GM10248 (cell line): ENCODE results near the gene TMEM107.

Experiments
- CTCF ChIA-PET: fragments of 300-600 bp; sonication (Branson Sonifier 250); formaldehyde crosslinking; extraction: SDS; loops from one replicate; lab custom pipeline; 2021; ENCODE audit warnings: antibody characterized with exemption; lab: Yijun Ruan, JAX
- POLR2A ChIA-PET: fragments of 350-650 bp; sonication (Branson Sonifier 250); formaldehyde crosslinking; extraction: SDS; loops from one replicate; lab custom pipeline; 2020; ENCODE audit warnings: antibody characterized with exemption; lab: Yijun Ruan, JAX
- DNase-seq: peaks from one replicate; pipeline ENCODE4 v3.0.0; 2012; ENCODE audit errors: extremely low spot score
- TF ChIP-seq, protein P1 (sequence below): IDR thresholded peaks from 2 replicates; pipeline ENCODE4 v1.5.1; 2012; ENCODE audit warnings: mild to moderate bottlenecking, low read depth; ENCODE audit errors: extremely low read depth, missing control alignments, control extremely low read depth

Gene TMEM107

DNA sequence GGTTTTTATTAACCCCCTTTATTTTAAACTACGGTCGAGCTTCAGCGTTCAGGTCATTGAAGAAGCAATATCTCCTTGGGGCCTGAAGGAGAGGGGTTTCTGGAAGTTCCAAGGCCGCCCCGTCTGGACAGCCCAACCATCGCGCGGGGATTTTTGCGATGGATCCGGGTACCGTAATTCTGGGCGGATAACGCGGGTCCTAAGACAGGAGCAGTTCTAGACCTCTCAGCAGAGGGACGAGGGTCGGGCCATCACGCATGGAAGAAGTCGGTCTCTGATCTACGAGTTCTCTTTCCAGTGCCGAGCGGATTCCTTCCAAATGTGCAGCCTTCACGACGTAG is 10.2 kb upstream of the TMEM107 start:
- DNase-seq: no peak
- TF ChIP-seq, protein P1, sequence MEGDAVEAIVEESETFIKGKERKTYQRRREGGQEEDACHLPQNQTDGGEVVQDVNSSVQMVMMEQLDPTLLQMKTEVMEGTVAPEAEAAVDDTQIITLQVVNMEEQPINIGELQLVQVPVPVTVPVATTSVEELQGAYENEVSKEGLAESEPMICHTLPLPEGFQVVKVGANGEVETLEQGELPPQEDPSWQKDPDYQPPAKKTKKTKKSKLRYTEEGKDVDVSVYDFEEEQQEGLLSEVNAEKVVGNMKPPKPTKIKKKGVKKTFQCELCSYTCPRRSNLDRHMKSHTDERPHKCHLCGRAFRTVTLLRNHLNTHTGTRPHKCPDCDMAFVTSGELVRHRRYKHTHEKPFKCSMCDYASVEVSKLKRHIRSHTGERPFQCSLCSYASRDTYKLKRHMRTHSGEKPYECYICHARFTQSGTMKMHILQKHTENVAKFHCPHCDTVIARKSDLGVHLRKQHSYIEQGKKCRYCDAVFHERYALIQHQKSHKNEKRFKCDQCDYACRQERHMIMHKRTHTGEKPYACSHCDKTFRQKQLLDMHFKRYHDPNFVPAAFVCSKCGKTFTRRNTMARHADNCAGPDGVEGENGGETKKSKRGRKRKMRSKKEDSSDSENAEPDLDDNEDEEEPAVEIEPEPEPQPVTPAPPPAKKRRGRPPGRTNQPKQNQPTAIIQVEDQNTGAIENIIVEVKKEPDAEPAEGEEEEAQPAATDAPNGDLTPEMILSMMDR: no peak
- ChIA-PET CTCF (interaction anchor here (1.0 to 4.3 kb wide), 8 partner anchors 10 to 93 kb away, joined by 3 to 30 read pairs (median 5); partner anchors contain the start of gene TMEM107), POLR2A (interaction anchor here (6.1 kb wide), 1 partner anchor 14 kb away, joined by 89 read pairs; no protein-coding TSS in a partner anchor)

DNA sequence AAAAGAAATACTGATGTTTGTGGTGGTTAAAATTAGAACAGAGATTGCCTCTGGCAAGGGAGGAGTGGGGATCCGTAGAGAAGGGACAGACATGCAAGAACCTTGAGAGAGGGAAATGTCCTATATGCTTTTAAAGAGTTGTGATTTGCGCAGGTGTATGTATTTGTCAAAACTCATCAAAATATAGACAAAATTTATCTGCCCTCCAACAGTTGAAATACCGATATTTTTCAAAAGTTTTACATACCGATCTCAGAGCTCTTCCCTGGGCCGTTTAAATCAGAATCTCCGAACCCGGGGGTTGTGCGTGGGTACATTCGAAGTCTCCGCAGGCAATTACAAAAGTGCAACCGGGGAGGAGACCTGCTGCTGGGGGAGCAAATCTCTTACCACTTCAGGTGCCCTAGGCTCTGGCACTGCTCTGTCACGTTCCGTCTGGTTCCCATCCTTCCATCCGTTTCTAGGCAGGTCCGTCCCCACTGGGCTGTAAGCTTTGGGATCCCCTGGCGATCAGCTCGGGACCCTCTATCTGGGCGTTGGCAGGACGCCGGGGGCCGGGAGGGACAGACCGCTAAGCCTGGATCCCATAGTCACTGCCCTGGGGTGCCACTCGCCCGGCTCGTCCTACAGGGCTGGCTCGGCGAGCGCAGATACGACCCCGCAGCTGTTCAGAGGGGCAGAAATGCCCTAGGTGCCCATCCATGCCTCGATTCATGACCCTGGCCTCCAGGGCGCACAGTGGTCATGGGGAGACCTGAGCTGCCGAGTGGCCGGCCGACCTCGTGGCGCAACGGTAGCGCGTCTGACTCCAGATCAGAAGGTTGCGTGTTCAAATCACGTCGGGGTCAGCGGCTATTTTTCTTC is 9.6 kb upstream of the TMEM107 start:
- CTCF ChIA-PET: interaction anchor here (1.0 to 2.7 kb wide), 8 partner anchors 10 to 93 kb away, joined by 3 to 11 read pairs (median 4); partner anchors contain the start of gene TMEM107
- POLR2A ChIA-PET: interaction anchor here (6.1 kb wide), 1 partner anchor 13 kb away, joined by 89 read pairs; no protein-coding TSS in a partner anchor
- TF ChIP-seq, protein P1: no peak
- DNase-seq: peak; percentile 76

DNA sequence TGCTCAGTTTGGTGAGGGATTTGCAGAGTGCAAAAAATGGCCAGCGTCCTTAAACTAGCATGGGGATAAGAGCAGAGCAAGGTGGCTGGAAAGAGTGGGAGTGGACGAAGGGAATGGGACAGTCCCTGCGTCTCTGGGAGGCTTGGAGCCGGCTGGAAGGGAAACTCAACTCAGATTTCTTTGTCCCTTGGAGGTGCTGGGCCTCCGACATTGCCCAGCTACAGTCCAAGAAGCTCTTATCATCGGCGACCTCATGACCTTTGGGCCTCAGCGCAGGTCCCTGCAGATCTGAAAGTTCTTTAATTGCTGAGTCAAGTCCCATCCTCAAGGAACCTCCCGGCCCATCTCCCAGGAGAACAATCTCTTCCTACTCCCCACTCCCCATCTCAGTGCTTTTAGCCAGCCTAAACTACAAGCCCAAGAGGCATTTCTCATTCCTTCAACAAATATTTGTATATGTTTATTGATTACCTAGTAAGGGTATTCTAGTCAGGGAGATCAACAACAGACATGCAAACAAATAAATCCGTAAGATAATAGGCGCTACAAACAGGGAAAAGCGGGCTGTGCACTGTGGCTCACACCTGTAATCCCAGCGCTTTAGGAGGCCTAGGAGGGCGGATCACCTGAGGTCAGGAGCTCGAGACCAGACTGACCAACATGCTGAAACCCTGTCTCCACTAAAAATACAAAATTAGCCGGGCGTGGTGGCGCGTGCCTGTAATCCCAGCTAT is 985 bp upstream of the TMEM107 start:
- CTCF ChIA-PET: interaction anchor here (1.5 to 3.6 kb wide), 5 partner anchors 9 to 40 kb away, joined by 4 to 11 read pairs (median 7); no protein-coding TSS in a partner anchor
- DNase-seq: no peak
- POLR2A ChIA-PET: interaction anchor here (0.6 to 0.9 kb wide), 2 partner anchors 20 kb away, joined by 3 to 7 read pairs; no protein-coding TSS in a partner anchor

DNA sequence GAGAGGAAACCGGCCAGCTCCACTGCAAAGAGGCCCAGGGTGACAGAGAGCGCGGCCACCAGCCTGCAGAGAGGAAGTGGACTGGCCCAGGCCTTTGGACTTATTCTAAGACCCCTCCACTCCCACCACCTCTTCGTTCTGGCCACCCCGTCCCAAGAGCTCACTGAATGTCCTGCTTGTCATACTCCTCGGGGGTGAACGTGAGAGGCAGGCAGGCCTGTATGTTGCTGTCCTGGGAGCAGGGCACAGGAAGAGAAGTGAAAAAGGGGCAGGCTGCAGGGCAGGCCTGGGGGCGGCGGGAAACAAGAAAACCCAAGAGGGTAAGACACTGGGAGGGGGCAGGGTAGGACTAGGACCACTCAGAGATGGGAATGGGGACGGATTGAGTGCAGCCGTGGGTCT is 384 bp downstream of the TMEM107 start:
- POLR2A ChIA-PET: no interaction called here
- CTCF ChIA-PET: interaction anchor here (0.9 to 3.6 kb wide), 6 partner anchors 10 to 43 kb away, joined by 3 to 11 read pairs (median 6); no protein-coding TSS in a partner anchor
- TF ChIP-seq, protein P1: no peak
- no peak for DNase-seq

More for the DNA sequence above, 985 bp upstream of the TMEM107 start:
- TF ChIP-seq, protein P1: no peak

DNA sequence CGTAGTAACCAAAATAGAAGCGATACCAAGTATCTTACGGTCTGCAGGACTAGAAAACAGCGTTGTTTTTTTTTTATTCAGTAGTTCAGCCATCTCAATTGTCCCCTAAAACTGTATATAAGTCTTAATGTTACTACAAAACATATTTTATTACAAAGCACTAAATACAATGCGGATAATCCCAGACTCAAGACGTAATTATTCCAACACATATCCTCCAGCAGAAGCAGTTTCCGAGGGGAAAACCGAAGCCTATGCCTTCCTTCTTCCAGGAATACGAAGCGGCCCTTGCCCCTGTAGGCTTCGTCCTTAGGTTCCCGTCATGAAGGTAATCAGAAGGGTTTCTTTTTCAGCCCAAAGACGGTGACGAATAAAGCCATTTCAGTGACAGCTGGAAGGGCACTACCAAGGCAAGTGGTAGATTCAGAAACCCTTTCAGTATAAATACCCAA is 2.3 kb downstream of the TMEM107 start:
- TF ChIP-seq, protein P1: no peak
- ChIA-PET CTCF (interaction anchor here (0.9 to 3.6 kb wide), 5 partner anchors 11 to 55 kb away, joined by 3 to 8 read pairs (median 3); no protein-coding TSS in a partner anchor), POLR2A (interaction anchor here (0.5 to 3.1 kb wide), 22 partner anchors 10 to 590 kb away, joined by 3 to 89 read pairs (median 10); partner anchors contain the start of genes AURKB, BORCS6, CTC1 and MPDU1)
- DNase-seq: no peak
